Osteoblast (primary cell): ENCODE measurements around the gene ZC3H12D. TPM values are rescaled to one million over a fixed set of nuclear protein-coding genes. Genes with fewer than 3 reads are reported as not detected.
"Not testable (repeated sequence)": the region's sequence is repeated elsewhere in the genome, so short reads cannot be mapped to it uniquely, and the experiment has no call there.

ENCODE experiments used
- DNase-seq: peaks from one replicate; pipeline ENCODE4 v3.0.0; 2011; ENCODE audit warnings: low spot score, mixed read lengths; ENCODE audit not compliant: insufficient read length; ENCODE audit errors: missing footprints
- H2AFZ ChIP-seq: 2 replicates; pipeline ENCODE4 v1.6.0; 2011; ENCODE audit warnings: mild to moderate bottlenecking, low read length
- H3K27ac ChIP-seq: 2 replicates; pipeline ENCODE4 v1.5.1; 2011; ENCODE audit warnings: mild to moderate bottlenecking, low read depth, low read length, moderate library complexity
- H3K27me3 ChIP-seq: 2 replicates; pipeline ENCODE4 v1.6.0; 2012; ENCODE audit warnings: mild to moderate bottlenecking, control low read depth, inconsistent platforms, low read length, moderate library complexity; ENCODE audit not compliant: insufficient read depth
- H3K36me3 ChIP-seq: 2 replicates; pipeline ENCODE4 v1.5.1; 2011; ENCODE audit warnings: mild to moderate bottlenecking, low read length, control low read depth, moderate library complexity; ENCODE audit not compliant: insufficient read depth
- H3K4me1 ChIP-seq: 2 replicates; pipeline ENCODE4 v1.5.1; 2011; ENCODE audit warnings: mild to moderate bottlenecking, low read length, control low read depth, moderate library complexity; ENCODE audit not compliant: insufficient read depth
- H3K4me2 ChIP-seq: 2 replicates; pipeline ENCODE4 v1.6.0; 2011; ENCODE audit warnings: mild to moderate bottlenecking, low read length; ENCODE audit not compliant: insufficient read depth
- H3K4me3 ChIP-seq: fragments of 200-600 bp; sonication (generic); 3 replicates; pipeline ENCODE4 v1.5.1; 2012; ENCODE audit warnings: mild to moderate bottlenecking, low read length, inconsistent platforms; ENCODE audit not compliant: insufficient read depth
- H3K79me2 ChIP-seq: 2 replicates; pipeline ENCODE4 v1.6.0; 2012; ENCODE audit warnings: mild to moderate bottlenecking, low read length, control low read depth, inconsistent platforms; ENCODE audit not compliant: insufficient read depth
- H3K9me3 ChIP-seq: 2 replicates; pipeline ENCODE4 v1.5.1; 2011; ENCODE audit warnings: low read depth, low read length, control low read depth
- H4K20me1 ChIP-seq: 2 replicates; pipeline ENCODE4 v1.6.0; 2012; ENCODE audit warnings: mild to moderate bottlenecking, low read length, control low read depth; ENCODE audit not compliant: insufficient read depth
- CTCF ChIP-seq: IDR thresholded peaks from 2 replicates; pipeline ENCODE4 v1.5.1; 2011; ENCODE audit warnings: mild to moderate bottlenecking, low read depth, low read length, moderate library complexity; ENCODE audit errors: extremely low read depth
- total RNA-seq: library from RNA; depleted of rRNA; stranded (reverse); fragments of >200 nt; gene quantifications from 2 replicates; pipeline ENCODE4 v1.2.3, GENCODE V29; 2012

Gene ZC3H12D
- total RNA-seq, 1 donor = under 0.01 TPM

- Histone ChIP-seq H3K4me2 (no peak overlapping the region), H3K79me2 (no peaks in the 10 kb centered on the region), H3K27ac (no peak overlapping the region), H3K4me3 (no peak overlapping the region), H3K36me3 (peaks cover 9% of the 10 kb centered on the region), H3K9me3 (no peaks in the 10 kb centered on the region), H3K27me3 (no peaks in the 10 kb centered on the region), H4K20me1 (no peaks in the 10 kb centered on the region), H2AFZ (no peak overlapping the region), H3K4me1 (peaks cover 7% of the 10 kb centered on the region)
- TF ChIP-seq CTCF = no peak
- DNase-seq = no peak
Observed at GRCh38 chr6:149497365-149497764, 12.6 kb upstream of the ZC3H12D start.

GRCh38 chr6:149496597-149496996 lies 11.8 kb upstream of the ZC3H12D start:
- H3K36me3 ChIP-seq, H3K27ac ChIP-seq, H3K9me3 ChIP-seq, H3K79me2 ChIP-seq, H3K4me3 ChIP-seq, H3K4me2 ChIP-seq, H3K27me3 ChIP-seq, H3K4me1 ChIP-seq, H4K20me1 ChIP-seq, H2AFZ ChIP-seq, DNase-seq: not testable (repeated sequence)

GRCh38 chr6:149495349-149496016 lies 10.7 kb upstream of the ZC3H12D start:
- not testable (repeated sequence) for H3K4me3 ChIP-seq, H3K9me3 ChIP-seq, H4K20me1 ChIP-seq, H3K4me2 ChIP-seq, H2AFZ ChIP-seq, H3K27ac ChIP-seq, H3K27me3 ChIP-seq, H3K4me1 ChIP-seq, H3K79me2 ChIP-seq, DNase-seq, H3K36me3 ChIP-seq

- H3K4me3 ChIP-seq, H3K27ac ChIP-seq, H4K20me1 ChIP-seq, H3K4me2 ChIP-seq, H3K27me3 ChIP-seq, H3K79me2 ChIP-seq, H2AFZ ChIP-seq, H3K9me3 ChIP-seq, H3K36me3 ChIP-seq, H3K4me1 ChIP-seq: not testable (repeated sequence)
- DNase-seq = peak; percentile 22
Observed at GRCh38 chr6:149494810-149495209, 10.0 kb upstream of the ZC3H12D start.

GRCh38 chr6:149493761-149494320 lies 9.0 kb upstream of the ZC3H12D start:
- no peaks in the 10 kb centered on the region for H3K36me3 ChIP-seq
- H3K79me2 ChIP-seq = no peaks in the 10 kb centered on the region
- no peak overlapping the region for H3K4me2 ChIP-seq
- no peak for TF ChIP-seq CTCF
- peak; percentile 13 for DNase-seq
- H2AFZ ChIP-seq = no peak overlapping the region
- H4K20me1 ChIP-seq = no peaks in the 10 kb centered on the region
- H3K27ac ChIP-seq = no peak overlapping the region
- H3K4me3 ChIP-seq = no peak overlapping the region
- H3K27me3 ChIP-seq = no peaks in the 10 kb centered on the region
- no peaks in the 10 kb centered on the region for H3K9me3 ChIP-seq
- H3K4me1 ChIP-seq = peaks cover 2% of the 10 kb centered on the region
